NB4 (cell line): ENCODE measurements around the gene SLC27A5.
"Not testable (repeated sequence)": the region's sequence is repeated elsewhere in the genome, so short reads cannot be mapped to it uniquely, and the experiment has no call there.

Source experiments
- DNase-seq: peaks from one replicate; pipeline ENCODE4 v3.0.0; 2010; ENCODE audit warnings: low read depth
- H3K4me3 ChIP-seq: one replicate; pipeline ENCODE4 v1.5.1; 2011; ENCODE audit warnings: mild to moderate bottlenecking, low read depth, low read length, moderate library complexity
- CTCF ChIP-seq: IDR thresholded peaks from one replicate; pipeline ENCODE4 v1.5.1; 2012; ENCODE audit warnings: low read depth, low read length
- MAX ChIP-seq: IDR thresholded peaks from 2 replicates; pipeline ENCODE4 v1.6.1; 2011; ENCODE audit warnings: low read depth, low read length
- MYC ChIP-seq: IDR thresholded peaks from 2 replicates; pipeline ENCODE4 v1.6.1; 2011; ENCODE audit warnings: low read depth, low read length
- POLR2A ChIP-seq: IDR thresholded peaks from 2 replicates; pipeline ENCODE4 v1.6.1; 2011; ENCODE audit warnings: mild to moderate bottlenecking; ENCODE audit not compliant: insufficient read length; ENCODE audit errors: extremely low read depth

The SLC27A5 gene

GRCh38 chr19:58545286-58546018 is 33.7 kb upstream of the SLC27A5 start:
- no peak for DNase-seq
- H3K4me3 ChIP-seq = peak overlapping the region; percentile 93
- TF ChIP-seq MYC (no peak), MAX (no peak), POLR2A (no peak), CTCF (no peak)

GRCh38 chr19:58544591-58545285 is 32.9 kb upstream of the SLC27A5 start:
- TF ChIP-seq POLR2A = no peak
- no peak for TF ChIP-seq MAX
- no peak; the same call in 1 of the 2 replicates for TF ChIP-seq MYC
- TF ChIP-seq CTCF = no peak
- no peak for DNase-seq

GRCh38 chr19:58543826-58544590 is 32.2 kb upstream of the SLC27A5 start, which contains the start of gene TRIM28:
Gene TRIM28 (plus strand): TSS chr19:58544064. CDS start chr19:58544758, 694 bp downstream.
- peak within 1 kb of the TSS; percentile 93 for H3K4me3 ChIP-seq
- peak; percentile 99 for TF ChIP-seq POLR2A
- peak; percentile 80; the same call in 1 of the 2 replicates for TF ChIP-seq MYC
- peak; percentile 48 for TF ChIP-seq MAX
- TF ChIP-seq CTCF = no peak
- DNase-seq = peak; percentile 99

More at GRCh38 chr19:58544591-58545285, 32.9 kb upstream of the SLC27A5 start:
- peak overlapping the region; percentile 93 for H3K4me3 ChIP-seq

- DNase-seq, H3K4me3 ChIP-seq: not testable (repeated sequence)
Measured at GRCh38 chr19:58542641-58543372, 31.0 kb upstream of the SLC27A5 start.

- DNase-seq, H3K4me3 ChIP-seq: not testable (repeated sequence)
Measured at GRCh38 chr19:58539169-58539559, 27.4 kb upstream of the SLC27A5 start.

- no peak for TF ChIP-seq POLR2A
- TF ChIP-seq MAX = no peak
- TF ChIP-seq MYC = no peak
- no peak for DNase-seq
- no peak overlapping the region for H3K4me3 ChIP-seq
Measured at GRCh38 chr19:58538257-58539168, 26.7 kb upstream of the SLC27A5 start.
